Lower leg skin (tissue), 4 donors: ENCODE measurements around the gene NWD2. TPM values are rescaled to one million over a fixed set of nuclear protein-coding genes. Genes with fewer than 3 reads are reported as not detected.

Experiments used
- DNase-seq, 2 donors: peaks; one replicate each; pipeline ENCODE4 v3.0.0-alpha.2; 2019; ENCODE audit warnings: low spot score in 2 of 2
- H3K4me3 ChIP-seq: fragments of 200-600 bp; sonication (generic); 2 replicates; pipeline ENCODE4 v1.5.1; 2017; ENCODE audit warnings: mild to moderate bottlenecking, low read depth; ENCODE audit not compliant: poor library complexity, severe bottlenecking
- CTCF ChIP-seq, 3 donors: fragments of 450-650 bp; IDR thresholded peaks; one replicate each; pipeline ENCODE4 v1.5.1; 2016; ENCODE audit warnings: antibody characterized with exemption in 3 of 3, mild to moderate bottlenecking in 3 of 3, moderate library complexity in 2 of 3
- POLR2A ChIP-seq, 2 donors: fragments of 450-650 bp; IDR thresholded peaks; one replicate each; pipeline ENCODE4 v1.6.1; 2016 to 2017; ENCODE audit warnings: antibody characterized with exemption in 2 of 2, mild to moderate bottlenecking in 1 of 2, moderate library complexity in 1 of 2
- WGBS, 2 donors: methylation state at CpG; one replicate each; pipeline ENCODE4 v1.1.5; 2018; 5-methylcytosine and 5-hydroxymethylcytosine counted together
- intact Hi-C: fragments of 100-400 bp; cut with DNase I; formaldehyde crosslinking; loops from one replicate; pipeline ENCODE4 v1.15.0; 2023; ENCODE audit warnings: low total_unique reads
- total RNA-seq, 4 donors: library from RNA; depleted of rRNA; stranded (reverse); fragments of >200 nt; gene quantifications; one replicate each; pipeline ENCODE4 v1.1.0, GENCODE V29; 2016

NWD2 gene
- total RNA-seq, 4 donors from 2014 or later: 0.72 to 2.8 (median 0.97) TPM

- intact Hi-C loops: no loop called here
- DNase-seq: no peak
- no peak overlapping the region for H3K4me3 ChIP-seq
- no peak for TF ChIP-seq POLR2A (IDR thresholded peaks at IDR 0.05)
- TF ChIP-seq CTCF (IDR thresholded peaks at IDR 0.05): no peak
Measured at GRCh38 chr4:37429906-37430305, 185.4 kb downstream of the NWD2 start.

- no peak for DNase-seq
- TF ChIP-seq CTCF (IDR thresholded peaks at IDR 0.05) (no peak), POLR2A (IDR thresholded peaks at IDR 0.05) (no peak)
- no peak overlapping the region for H3K4me3 ChIP-seq
- intact Hi-C loops: no loop called here
- WGBS, 2 donors: 86 to 88% methylated on average over 3 of the region's 3 CpGs
Measured at GRCh38 chr4:37430718-37431416, 186.3 kb downstream of the NWD2 start.

- no peak for DNase-seq
- TF ChIP-seq CTCF (IDR thresholded peaks at IDR 0.05) (no peak), POLR2A (IDR thresholded peaks at IDR 0.05) (no peak)
- H3K4me3 ChIP-seq: no peak overlapping the region
- WGBS, 2 donors: 29 to 44% methylated on average over 1 of the region's 1 CpG
- intact Hi-C loops: no loop called here
Measured at GRCh38 chr4:37431417-37431743, 186.8 kb downstream of the NWD2 start.

GRCh38 chr4:37434469-37434868, 189.9 kb downstream of the NWD2 start:
- intact Hi-C loops: no loop called here
- no peak for TF ChIP-seq POLR2A (IDR thresholded peaks at IDR 0.05)
- no peak for DNase-seq
- WGBS, 2 donors: 42 to 55% methylated on average over 3 of the region's 3 CpGs
- H3K4me3 ChIP-seq: no peak overlapping the region

GRCh38 chr4:37436546-37436945, 192.0 kb downstream of the NWD2 start:
- no peak overlapping the region for H3K4me3 ChIP-seq
- no peak for DNase-seq
- 88 to 96% methylated on average over 1 of the region's 1 CpG for WGBS, 2 donors
- TF ChIP-seq CTCF (IDR thresholded peaks at IDR 0.05) (no peak), POLR2A (IDR thresholded peaks at IDR 0.05) (no peak)
- intact Hi-C loops: no loop called here

GRCh38 chr4:37437163-37437562, 192.6 kb downstream of the NWD2 start:
- 74 to 84% methylated on average over 4 of the region's 4 CpGs for whole genome bisulfite sequencing, 2 donors
- TF ChIP-seq POLR2A (IDR thresholded peaks at IDR 0.05) (no peak), CTCF (IDR thresholded peaks at IDR 0.05) (no peak)
- intact Hi-C loops: no loop called here
- no peak for DNase-seq
- no peak overlapping the region for H3K4me3 ChIP-seq
